NCI-H69 (cell line): Measurements from ENCODE around the gene SLC25A23.
"Not testable (repeated sequence)": the region's sequence is repeated elsewhere in the genome, so short reads cannot be mapped to it uniquely, and the experiment has no call there.

Experiments used
- DNase-seq: peaks from one replicate; lab custom pipeline; 2025; lab: John Stamatoyannopoulos, UW

The SLC25A23 gene

DNA sequence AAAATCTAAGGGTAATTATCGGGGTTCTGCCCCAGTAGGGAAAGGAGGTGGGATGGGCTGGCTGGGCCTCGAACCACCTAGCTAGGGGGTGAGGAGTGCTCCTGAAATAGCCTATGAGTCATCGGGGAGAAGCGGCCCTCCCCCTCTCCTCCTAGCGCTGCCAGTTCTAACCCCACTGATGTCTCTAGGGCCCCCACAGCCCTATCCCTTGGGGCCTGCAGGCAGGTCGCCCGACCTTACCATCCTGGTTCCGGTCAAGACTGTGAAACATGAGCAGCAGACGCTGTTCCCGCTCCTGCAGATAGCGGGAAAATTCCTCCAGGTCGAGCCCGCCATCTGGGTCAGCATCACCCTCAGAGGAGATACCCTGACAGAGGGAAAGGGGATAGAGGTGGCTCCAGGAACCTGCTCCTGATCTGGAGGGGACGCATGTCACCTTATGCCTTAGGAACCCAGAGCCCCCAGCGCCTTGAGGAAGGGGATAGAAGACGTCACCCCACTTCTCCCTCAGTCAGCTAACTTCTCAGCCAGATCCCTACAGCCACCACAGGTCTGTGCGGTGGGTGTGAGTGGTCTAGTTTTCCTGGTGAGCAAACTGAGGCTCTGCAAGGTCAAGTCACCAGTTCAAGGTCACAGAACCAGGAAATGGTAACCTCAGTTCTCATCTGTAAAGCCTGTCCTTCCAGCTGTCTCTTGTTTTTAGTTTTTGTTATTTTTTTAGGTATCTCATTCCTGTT lies 1.5 kb downstream of the SLC25A23 start:
- DNase-seq = no peak

DNA sequence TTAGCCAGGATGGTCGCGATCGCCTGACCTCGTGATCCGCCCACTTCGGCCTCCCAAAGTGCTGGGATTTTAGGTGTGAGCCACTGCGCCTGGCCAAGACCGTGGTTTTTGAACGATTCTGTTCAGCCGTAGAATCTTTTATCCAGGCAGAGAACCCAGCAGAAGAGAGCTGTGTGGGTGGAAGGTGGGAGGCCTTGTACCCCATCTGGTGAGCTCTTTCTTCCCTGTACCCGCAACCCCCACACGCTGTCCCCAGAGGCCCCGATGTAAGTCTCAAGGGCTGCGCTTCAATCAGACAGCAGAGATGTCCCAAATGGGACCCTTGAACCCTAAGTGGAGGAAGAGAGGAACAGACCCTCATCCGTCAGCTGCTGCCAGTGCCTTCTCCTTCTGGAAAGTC lies 3.7 kb downstream of the SLC25A23 start:
- no peak for DNase-seq

DNA sequence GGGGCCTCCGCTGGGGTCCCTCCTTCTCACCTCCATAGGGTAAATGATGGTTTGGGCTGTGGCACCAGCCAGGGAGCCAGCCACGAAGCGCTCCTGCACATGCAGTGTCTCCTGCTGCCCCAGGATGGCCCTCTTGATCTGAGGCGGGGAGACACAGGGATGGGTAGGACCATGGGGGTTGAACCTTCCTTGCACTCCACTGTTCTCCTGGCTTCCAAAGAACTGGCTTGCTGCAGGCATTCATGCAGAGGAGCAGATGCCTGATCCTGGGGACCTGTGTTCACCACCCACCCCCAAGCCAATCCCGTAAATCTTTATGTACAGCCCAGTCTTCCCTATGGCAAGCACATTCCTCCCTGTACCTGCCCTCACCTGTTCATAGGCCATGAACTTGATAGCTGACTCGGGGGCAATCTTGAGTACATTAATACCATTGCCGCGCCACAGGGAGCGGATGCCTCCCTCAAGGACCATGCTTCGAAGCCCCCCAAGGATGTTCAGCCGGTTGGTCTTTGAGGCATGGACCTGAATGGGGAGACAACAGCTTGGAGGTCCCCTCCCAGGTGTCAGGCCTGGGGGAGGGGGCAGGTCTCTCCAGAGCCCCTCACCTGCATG lies 5.5 kb downstream of the SLC25A23 start:
- DNase-seq = no peak

DNA sequence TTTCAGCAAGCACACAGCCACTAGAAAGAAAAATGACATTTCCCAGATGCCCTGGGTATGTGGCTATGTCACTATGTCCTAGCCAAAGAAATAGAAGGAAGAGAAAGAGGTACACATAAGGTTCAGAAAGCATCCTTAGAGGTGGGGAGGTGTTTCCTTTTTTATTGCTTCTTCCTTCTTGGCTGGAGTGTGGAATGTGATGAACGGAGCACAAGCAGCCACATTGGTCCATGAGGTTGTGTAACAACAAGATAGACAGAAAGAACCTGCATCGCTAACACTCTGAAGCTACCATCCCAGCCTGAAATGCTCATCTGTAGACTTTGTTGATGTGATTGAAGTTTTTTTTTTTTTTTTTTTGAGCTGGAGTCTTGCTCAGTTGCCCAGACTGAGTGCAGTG lies 6.7 kb downstream of the SLC25A23 start:
- DNase-seq = no peak

DNA sequence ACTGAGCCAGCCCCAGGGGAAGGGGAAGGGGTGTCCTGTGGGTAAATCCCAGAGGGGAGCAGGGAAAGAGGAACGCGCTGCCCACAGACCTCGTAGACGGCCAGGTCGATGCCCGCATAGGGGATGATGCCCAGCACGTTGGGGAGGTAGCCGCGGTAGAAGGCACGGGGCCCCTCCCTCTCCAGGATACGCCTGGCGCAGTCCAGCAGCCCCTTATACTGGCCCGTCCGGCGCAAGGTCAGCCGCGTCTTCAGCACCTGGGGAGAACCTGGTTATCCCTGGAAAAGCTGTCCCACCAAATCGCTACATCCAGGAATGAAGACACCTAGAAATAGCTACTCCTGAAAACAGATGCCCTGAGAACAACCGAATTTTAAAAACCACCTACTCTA lies 7.4 kb downstream of the SLC25A23 start:
- no peak for DNase-seq

DNA sequence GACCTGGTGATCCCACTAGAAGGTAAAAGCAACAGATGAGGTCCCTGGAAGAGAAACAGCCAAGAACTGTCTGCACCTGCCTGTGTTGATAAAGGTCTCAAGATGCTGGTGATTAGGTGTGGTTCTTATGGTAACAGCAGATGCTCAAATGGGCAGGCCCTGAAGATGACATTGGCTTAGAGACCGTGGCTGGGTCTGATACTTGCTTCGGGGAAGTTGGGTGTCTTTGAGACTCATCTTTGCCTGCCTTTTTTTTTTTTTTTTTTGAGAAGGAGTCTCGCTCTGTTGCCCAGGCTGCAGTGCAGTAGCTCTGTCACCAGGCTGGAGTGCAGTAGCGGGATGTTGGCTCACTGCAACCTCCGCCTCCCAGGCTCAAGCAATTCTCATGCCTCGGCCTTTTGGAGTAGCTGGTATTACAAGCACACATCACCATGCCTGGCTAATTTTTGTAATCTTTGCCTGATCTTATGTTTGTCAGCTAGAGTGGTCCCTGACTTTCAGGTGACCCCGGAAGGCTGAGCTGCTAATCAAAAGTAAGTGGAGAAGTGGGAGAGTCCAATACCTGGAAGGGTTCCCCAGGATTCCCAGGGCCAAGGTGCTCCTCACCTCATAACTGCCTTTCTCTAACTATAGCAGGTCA lies 7.9 kb downstream of the SLC25A23 start:
- DNase-seq = no peak

DNA sequence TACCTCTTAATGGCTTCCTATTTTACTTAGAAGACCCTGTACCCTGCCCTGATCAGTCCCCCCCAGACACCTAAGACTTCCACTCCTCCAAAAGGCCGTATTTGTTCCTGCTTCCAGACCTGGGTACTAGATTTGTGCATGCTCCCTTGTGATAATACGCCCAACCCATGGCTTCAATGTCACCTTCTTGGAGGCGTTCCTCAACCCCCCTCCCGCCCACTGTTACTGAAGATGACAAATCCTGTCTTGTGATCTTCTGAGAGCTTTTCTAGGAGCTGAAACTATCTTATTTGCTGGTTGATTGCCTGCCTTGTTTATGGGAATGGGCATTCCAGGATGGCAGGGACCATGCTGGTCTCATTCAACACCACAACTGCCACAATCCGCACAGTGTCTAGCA lies 9.4 kb downstream of the SLC25A23 start:
- DNase-seq = no peak

DNA sequence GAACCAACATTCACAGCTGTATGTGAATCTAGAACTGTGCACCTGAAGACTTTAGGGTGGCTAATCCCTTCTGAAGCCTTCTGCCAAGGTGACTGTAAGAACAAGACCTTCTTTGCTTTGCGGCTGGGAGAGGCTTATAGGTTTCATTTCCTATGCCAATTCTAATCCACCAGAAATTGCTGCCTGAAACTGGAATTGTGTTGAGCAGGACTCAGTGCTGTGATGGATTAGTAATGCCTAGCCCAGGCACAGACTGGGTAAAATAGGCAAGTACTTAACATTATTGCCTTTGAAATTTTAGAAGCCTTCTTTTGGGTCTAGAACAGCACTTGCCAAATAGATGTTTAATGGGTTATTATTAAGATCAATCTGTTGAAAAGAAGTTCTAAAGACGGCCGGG lies 11.5 kb downstream of the SLC25A23 start:
- DNase-seq = no peak

DNA sequence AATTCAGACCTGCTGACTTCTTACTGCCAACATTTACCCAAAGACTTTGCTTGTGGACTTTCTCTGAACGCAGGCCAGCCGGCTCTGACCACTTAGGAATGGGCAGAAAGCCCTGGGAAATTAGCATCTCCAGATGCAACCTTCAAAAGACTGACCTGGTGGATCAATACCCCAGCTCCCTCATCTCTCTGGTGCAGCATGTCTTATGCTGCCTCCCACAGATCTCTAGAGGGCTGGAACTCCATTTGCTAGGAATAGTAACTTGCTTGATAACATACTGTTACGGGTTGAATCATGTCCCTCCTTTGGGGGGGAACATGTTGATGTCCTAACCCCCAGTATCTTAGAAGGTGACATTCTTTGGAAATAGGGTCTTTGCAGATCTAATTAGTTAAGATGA lies 13.1 kb downstream of the SLC25A23 start:
- no peak for DNase-seq

DNA sequence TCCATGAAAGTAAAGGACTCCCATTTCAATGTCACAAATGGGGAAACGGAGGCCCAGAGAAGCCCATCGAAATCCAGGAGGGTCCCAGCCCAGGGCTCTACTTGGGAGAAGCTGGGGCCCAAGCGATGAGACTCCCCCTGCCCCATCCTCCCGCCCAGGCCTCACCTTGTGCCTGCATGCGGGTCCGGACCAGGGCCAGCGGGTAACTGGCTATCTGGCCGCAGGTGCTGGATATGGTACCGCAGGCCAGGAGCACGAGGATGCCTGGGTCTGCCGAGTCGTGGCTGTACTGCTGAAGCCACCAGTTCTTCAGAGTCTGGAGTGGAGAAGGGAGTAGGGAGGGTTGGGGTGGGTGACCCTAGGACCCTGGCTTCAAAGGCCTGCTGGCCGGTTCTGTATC lies 15.6 kb downstream of the SLC25A23 start:
- DNase-seq = no peak

DNA sequence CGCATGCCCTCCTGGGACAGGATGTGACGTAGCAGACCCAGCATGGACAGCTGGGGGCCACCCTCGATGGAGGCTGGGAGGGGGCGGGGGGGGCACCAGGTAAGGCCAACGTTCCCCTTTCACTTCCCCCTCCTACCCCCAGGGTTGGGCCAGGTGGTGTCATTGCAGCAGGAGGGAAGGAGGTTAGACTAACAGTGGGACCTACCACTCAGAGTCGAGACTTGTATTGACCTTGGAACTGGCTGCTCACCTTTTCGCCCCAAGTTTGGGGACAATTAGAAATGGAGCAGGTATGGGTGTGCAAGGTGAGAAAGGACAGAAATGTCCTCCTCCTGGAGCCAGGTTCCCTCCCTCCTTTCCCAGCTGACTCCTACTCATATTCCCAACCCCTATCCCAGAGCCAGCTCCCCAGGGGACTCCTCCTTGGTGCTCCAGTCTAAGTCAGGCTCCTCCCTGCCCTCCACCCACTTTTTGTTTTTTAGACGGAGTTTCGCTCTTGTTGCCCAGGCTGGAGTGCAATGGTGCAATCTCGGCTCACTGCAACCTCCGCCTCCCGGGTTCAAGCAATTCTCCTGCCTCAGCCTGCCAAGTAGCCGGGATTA lies 17.4 kb downstream of the SLC25A23 start:
- no peak for DNase-seq

DNA sequence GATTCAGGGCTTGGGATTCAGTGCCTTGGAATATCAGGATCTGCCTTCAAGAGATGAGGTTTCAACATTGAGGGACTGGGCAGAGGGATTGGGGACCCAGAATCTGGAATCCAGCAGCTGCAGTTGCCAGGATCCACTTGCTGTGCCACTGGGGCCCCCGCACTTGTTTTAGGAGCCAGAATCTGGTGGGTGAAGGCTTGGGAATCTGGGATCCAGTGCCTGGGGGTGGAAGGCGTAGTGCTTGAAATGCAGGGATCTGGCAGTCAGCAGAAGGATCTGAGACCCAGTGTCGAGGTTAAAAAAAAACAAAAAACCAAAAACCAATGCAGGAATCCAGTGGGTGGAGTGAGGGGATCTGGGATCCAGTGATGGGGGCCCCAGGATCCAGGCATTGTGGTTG lies 18.7 kb downstream of the SLC25A23 start:
- no peak for DNase-seq

DNA sequence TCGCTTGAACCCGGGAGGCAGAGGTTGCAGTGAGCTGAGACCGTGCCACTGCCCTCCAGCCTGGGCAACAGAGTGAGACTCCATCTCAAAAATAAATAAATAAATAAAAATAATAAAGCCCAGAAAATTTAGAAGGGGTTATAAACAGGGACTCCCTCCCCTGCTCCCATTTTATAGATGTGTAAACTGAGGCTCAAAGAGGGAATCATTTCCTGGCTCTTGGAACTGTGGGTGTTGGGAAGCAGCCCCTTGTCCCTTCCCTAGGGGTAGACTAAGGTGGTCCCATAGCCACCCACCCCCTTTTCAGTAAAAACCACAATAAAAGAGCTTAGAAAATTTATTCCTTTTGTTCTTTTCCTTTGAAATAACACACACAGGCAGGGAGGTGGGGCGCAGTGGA lies 19.8 kb downstream of the SLC25A23 start:
- no peak for DNase-seq

DNA sequence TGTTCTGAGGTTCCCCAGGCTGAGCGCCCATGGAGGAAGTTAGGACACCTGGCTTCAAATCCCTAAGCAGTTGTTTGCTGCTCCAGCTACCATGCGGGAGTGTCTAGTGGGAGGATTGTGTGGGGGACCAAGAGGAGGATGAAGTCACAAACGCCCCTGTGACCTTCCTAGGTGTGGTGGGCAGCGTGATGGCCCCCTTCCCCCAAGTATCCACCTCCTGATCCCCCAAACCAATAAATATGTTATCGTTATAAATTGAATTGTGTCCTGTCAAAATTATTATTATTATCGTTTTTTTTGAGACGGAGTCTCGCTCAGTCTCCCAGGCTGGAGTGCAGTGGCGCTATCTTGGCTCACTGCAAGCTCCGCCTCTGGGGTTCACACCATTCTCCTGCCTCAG lies 25.9 kb downstream of the SLC25A23 start, which contains the start of gene SLC25A41:
SLC25A41 (minus strand) TSS at position 101 of the 400 bp plus-strand sequence; CDS start at position 31, 70 bp downstream.
- no peak for DNase-seq

DNA sequence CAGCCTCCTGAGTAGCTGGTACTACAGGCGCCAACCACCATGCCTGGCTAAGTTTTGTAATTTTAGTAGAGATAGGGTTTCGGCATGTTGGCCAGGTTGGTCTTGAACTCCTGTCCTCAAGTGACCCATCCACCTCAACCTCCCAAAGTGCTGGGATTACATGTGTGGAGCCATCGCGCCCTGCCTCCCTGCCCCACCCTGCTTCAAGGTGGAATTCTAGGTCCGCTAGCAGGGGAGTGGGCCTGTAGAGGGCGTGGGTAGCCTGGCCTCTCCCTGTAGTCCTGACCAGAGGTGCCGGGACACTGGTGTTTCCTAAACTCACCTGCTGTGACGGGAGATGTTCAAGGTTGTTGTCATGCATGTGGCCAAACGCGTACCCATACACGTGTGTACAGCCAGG lies 26.4 kb downstream of the SLC25A23 start:
- no peak for DNase-seq

DNA sequence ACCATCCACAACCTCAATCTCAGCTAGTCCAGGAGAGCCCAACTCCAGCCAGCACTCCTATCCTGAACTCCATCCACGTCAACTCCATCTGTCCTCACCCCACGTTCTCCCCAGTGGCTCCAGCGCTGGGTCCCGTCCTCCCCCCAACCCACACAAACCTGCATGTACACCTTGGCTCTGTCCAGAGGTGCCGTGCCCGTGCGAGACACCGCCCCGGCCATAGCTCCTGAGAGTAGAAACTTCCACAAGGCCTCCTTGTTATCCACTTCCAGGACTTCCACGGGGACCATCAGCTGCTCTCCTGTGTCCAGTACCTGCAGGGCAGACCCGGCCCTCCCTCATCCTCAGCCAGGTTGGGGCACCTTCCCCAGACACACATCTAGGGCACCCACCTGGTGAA lies 27.7 kb downstream of the SLC25A23 start:
- DNase-seq = no peak

DNA sequence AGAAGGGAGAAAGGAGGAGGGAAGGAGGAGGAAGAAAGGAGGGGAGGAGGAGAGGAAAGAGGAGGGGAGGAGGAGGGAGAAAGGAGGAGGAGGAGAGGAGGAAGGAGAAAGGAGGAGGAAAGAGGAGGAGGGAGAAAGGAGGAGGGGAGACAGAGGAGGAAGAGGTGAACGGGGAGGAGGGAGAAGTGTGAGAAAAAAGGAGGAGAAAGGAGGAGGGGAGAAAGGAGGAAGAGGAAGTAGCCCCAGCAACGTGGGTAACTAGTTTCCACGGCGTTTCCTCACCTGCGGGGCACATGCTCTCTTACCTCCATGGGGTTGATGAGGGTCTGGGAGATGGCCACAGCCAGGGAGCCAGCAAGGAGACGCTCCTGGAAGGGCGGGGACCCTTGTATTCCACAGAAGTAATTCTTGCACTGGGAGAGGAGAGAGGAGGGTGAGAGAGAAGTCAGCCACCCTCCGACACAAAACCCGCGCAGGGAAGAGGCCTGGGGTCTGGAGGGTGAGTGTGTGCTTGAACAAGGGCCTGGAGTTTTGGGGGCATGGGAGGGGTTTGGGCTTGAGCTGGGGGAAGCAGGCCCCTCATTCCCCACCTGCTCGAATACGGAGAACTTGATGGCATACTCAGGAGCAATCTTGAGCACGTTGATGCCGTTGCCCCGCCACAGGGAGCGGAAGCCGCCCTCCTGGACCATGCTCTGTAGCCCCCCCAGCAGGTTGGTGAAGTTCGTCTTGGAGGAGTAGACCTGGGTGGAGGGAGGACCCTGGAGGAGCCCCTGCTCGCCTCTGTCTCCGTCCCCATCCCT lies 30.0 kb downstream of the SLC25A23 start:
- peak; percentile 19 for DNase-seq

DNA sequence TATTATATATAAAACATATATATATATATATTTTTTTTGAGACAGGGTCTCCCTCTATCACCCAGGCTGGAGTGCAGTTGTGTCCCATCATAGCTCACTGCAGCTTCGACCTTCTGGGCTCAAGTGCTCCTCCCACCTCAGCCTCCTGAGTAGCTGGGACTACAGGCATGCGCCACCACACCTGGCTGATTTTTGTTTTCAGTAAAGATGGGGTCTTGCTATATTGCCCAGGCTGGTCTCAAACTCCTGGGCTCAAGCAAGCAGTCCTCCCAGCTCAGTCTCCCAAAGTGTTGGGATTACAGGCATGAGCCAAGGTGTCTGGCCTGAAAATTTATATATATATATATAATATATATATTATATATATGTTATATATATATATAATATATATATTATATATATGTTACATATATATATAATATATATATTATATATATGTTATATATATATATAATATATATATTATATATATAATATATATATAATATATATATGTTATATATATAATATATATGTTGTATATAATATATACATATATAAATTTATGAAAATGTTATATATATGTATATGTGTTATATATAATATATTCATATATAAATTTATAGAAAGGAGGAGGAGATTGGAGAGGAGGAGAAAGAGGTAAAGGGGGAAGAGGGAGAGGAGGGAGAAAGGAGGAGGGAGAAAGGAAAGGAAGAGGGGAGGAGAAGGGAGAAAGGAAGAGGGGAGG lies 30.7 kb downstream of the SLC25A23 start:
- not testable (repeated sequence) for DNase-seq

DNA sequence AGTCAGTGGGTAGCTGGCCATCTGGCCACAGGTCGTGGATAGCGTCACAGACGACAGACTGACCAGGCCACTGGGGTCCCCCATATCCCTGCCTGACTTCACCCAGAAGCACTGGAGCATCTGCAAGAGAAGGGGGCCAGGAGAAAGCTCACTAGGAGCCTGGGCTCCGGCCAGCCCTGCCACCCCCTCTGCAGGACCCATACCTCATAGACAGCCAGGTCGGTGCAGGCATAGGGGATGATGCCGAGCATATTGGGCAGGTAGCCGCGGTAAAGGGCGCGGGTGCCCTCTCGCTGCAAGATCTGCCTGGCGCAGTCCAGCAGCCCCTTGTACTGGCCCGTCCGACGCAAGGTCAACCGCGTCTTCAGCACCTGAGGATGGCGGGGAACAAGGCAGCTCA lies 32.5 kb downstream of the SLC25A23 start:
- no peak for DNase-seq

DNA sequence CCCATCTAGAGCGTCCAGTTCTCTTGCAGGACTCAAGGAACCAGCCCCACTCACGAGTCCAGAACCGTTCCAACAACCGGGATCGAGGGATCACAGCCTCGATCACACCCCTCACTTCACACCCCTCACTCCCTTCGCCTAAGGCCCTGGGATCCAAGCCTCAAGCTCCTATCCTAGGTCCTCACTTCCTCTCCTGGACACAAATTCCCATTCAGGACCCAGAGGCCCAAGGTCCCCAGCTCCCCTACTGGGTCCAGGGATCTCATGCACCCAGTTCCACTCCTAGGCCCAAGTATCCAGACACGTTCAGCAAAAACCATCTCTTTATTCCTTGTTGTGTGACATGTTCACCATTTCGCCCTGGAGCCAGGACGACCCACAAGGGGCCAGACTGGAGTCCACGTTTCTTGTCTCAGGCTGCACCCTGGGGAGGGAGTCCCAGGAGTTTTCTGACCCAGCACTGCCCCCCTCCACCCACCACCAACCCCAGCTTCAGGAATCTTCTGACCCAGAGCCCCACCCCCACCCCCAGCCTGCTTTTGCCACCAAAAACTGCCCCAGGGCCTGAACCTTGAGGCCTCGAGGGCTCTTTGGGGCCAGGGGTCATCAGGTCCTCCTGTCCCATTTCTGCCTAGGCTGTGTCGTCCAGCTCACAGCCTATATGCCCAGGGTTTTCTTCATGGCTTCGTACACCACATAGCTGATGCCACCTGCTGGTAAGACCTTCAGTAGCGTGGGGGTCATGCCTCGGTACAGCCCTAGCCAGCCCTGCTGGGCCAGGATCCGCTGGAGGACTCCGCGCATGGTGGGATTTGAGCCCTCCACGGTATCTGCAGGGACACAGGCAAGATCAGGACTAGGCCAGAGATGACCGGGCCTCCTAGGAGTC lies 33.6 kb downstream of the SLC25A23 start:
- DNase-seq = no peak
